SHP77 treated with DMSO at 0.1 percent for 48 hours (cell line): ENCODE results near the gene AMOTL1.

ENCODE experiments used
- DNase-seq: peaks from one replicate; lab custom pipeline; 2025; lab: John Stamatoyannopoulos, UW

Gene AMOTL1

DNA sequence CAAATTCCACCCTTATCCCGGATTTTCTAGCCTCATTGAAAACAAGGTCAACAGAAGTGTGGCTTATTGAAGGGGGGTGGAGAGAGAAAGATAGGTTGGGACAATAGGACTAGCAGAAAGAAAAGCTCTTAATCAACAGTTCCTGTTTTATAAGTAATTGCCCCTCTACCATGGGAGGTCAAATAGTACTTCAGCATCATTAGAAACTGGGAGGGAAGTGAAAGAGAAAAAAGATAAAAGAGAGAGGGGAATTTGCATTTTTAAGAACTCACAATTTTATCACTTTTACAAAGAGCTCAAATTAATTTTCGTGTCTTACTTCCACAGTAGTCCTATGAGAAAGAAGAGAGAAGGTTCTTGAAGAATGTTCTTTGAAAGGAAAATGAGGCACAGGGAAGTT is 89.2 kb downstream of the AMOTL1 start:
- no peak for DNase-seq

DNA sequence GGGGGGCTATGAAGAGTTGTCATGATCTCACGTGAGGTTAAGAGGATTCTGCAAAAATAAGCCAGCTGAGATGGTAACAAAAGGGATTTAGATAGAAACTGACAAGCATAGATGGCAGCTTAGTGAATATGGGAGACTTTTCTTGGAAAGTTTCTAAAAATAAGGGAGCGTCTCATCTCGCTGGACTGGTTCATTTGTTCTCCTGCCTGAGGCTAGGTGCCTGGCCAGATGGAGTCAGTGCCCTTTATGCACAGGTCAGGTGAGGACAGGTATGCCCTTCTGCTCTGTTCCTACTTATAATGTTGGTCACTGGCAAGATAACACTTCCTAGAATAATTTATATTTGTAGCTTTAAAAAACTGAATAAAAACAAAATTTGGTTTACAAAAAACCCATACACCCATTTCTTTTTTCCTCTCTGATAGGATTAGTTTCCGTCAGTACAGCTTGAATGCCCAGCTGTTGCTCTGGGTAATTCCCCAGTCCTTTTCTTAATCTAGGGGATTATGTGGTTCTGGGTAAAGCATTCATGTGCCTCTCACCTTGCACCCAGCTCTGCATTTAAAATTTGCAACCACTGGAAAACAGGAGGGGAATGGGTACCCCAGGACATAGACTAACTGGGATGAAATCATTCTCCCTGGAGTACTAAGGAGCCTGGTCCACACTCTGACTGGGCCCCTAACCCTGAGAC is 90.0 kb downstream of the AMOTL1 start:
- DNase-seq: no peak

DNA sequence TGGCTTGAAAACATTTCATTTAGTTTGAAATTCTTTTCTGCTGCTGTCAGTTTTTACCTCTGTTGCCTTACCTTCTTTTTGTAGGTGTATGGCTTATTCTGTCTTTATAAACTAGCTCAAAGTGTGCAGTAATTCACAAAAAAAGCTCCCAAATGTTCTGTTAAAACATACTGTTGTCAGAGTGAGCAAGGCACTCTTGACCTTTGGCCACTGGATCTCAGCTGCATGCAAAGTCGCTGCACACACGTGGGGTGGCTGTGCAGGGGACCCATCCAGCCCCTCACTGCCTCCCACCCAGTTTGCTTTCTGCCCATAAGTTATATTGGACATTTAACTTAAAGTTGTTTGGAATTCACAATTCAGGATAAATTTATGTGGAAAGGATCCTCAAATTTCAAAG is 92.2 kb downstream of the AMOTL1 start:
- no peak for DNase-seq

DNA sequence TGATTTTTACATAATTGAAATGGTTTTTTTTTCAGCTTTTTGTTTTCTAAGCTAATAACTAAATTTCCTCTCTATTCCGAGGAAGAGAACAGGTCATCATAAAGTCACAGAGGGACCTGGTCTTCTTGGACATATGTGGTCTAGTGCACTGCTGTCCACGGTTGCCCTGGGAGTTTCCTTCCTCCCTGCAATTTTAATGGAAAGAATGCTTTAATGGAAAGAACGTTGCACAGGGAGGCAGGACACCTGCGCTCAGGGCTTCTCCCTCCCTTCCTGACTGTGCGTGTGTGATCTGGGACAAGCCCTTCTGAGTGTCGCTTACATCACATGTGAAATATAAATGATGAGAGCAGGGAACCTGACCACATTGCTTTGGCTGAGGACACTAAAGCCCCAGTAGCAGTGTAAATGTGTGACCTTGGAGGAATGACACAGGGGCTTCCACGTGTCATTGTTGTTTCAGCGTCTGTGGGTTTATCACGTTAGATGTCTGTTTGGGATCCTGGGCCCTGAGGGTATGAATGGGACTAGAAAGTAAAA is 93.2 kb downstream of the AMOTL1 start:
- no peak for DNase-seq

DNA sequence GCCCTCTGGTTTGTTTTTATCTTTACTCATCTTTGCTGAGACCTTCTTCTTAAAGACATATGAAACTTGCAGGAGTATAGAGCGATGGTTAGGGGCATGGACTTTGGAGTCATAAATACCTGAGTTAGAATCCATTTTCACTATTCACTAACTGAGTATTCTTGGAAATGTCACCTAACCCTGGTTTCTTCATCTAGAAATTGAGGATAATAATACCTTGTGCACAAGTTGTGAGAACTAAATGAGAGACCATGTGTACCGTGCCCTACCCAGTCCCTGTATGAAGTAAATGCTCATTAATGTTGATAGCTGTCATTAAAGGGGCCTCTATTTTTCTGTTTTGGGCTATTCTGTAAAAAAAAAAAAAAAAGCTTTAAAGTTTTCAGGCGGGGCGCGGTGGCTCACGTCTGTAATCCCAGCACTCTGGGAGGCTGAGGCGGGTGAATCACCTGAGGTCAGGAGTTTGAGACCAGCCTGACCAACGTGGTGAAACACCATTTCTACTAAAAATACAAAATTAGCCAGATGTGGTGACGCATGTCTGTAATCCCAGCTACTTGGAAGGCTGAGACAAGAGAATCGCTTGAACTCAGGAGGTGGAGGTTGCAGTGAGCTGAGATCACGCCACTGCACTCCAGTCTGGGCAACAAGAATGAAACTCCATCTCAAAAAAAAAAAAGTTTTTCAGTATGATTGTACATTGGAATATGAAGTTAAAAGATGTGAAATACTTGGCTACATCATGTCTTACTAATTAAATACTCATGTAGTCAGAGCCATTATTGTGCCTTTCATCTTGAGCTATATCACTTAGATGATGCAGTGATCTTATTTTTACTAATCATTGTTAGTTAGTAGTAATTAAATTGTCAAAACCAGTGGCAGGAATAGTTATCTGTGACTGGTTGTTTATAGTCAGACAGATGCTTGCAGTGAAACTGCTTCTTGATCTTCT is 95.0 kb downstream of the AMOTL1 start:
- DNase-seq: no peak

DNA sequence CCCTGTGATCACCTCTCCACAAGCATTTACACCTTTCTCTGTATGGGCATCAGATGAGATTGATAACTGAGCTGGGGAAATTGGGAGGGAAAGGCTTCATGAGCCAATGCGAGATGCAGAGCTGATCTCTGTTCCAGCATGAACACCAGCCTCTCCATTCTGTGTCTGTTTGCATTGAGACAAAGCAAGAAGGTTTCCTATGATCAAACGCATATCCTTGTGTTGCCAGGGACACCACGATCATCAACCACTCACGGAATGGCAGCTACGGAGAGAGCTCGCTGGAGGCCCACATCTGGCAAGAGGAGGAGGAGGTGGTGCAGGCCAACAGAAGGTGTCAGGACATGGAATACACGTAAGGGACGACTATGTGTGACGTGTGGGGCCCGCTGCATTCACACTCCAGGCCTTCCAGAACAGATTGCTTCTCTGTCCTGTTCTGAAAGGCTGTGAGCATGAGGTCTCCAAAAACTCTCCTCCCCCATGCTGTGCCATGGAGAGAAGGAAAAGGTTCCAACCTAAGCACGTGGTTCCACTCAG is 96.4 kb downstream of the AMOTL1 start:
- DNase-seq: no peak

DNA sequence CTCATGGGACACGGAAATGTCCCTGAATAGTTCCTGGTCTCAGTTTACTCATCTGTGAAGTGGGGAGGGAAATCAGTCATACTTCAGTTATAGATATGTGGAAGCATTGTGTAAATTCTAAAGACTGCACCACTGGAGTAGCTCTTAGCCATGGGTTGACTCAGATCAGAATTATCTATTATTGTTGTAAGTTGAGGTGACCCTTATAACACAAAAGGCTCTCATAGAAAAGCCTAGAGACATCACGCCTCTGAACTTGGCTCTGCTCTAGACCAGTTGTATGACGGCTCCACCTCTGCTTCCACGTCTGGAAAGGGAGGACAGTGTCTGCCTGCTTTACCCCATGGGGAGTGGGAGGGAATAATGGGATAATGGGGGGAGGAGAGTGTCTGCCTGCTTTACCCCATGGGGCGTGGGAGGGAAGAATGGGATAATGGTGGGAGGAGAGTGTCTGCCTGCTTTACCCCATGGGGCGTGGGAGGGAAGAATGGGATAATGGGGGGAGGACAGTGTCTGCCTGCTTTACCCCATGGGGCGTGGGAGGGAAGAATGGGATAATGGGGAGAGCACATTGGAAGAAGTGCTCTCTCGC is 98.2 kb downstream of the AMOTL1 start:
- DNase-seq: no peak

DNA sequence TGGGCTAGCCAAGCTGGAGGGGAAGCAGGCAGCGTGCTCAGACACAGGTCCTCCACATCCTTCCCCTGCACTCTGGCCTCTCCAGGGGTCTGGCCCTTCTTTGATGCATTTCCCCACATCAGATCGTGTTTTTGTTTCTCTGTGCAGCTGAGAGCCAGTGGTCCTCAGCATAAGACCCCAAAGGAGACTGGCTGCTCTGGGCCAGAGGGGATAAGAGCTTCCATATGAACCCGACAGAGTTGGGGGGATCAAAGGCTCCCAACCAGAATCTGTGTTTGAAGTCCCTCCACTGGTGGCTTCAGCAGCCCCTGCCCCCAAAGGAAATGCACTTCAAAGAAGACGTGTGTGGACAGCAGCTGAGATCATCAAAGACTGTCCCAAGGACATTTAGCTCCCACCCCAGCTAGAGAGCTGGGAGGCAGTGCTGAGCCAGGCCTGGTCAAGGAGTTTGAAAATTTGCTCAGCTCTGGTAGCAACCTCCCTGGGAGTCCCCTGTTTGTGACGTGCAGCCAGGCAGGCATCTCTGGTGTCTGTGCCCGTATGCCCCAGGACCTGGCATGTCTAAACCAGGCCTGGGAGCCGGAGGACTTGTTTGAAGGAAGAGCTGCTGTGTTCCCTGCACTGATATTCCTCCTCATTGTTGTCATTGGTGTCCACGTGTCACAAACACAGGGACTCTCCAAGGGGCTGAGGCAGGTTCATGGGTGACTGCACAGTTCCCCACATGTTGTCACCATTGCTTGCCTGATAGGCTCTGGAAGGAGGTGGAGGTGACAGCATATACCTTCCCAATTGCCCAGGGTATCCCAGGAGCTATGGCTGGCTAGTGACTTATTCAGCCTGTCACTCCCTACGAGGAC is 99.0 kb downstream of the AMOTL1 start:
- DNase-seq: no peak

DNA sequence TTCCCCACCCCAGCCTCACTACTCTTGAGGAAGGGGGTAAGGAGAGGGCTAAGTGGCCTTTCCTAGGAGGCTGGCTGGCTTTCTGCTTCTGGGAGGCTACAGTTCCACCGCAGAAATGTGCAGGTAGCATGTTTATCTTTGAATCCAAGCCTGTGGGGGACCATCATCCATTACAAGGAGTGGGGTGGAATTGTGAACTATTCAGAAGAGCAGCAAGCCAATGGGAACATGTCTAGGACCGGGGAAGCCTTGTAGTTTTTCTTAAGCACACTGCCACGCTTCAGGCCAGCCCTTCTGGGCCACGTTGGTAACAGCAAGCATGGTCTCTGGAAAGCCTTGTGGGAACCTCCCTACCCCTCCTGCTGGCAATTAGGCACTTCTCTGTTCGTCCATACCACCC is 100.3 kb downstream of the AMOTL1 start:
- DNase-seq: no peak

DNA sequence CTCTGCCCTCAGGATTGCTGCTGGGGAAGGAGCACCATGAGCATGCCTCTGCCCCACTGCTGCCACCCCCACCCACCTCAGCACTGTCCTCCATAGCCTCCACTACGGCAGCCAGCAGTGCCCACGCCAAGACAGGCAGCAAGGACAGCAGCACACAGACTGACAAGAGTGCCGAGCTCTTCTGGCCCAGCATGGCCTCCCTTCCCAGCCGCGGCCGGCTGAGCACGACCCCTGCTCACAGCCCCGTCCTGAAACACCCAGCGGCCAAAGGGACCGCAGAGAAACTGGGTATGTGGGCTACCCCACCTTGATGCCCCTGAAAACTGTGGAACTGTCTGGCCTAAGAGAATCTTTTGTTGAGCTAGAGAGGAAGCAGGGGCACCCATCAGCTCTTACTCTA is 101.0 kb downstream of the AMOTL1 start:
- DNase-seq: no peak

DNA sequence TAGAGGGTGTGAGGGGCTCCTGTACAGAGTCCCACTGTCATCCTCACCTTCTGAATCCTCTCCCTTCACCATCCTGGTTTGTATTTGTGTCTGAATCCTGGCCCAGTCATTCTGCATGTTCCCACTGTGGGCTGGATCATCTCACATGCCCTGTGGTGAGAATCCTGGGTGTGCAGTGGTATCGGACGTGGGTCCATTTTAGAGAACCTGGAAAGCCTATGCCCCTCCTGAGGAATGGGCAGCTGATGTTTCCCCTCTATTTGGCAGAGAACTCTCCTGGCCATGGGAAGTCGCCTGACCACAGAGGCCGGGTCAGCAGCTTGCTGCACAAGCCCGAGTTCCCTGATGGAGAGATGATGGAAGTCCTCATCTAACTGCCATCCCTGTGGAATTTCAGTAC is 102.3 kb downstream of the AMOTL1 start:
- no peak for DNase-seq

DNA sequence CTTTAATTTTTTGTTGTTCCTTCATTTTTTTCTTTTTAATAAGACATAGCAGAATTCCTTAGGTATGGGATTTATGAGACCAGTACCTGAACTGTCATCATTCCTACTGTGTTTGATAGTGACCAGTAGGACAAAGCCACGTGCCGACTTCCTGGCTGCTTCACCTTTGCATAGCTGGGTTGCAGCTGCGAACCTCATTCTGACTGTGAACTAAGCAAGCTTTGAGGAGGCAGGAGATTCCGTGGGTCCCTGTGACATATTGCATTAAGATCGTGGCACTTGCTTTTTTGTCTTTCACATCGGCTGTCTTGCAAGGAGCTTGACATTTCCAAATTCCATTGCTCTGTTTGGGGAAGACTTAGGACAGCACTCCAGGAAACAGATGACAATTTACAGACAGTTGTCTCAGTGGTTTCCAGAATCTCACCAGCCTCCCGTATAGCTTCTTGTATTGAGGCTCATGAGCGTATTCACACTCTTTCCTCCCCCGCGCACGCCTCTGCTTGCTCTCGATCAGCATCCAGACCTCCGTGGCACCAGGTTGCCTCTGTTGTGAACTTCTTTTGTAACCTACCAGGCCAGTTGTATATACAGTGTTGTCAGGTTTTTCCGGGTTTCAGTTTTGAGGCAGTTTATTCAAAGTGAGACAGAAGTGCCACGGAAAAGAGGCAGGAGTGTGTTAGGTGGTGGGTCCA is 103.5 kb downstream of the AMOTL1 start:
- DNase-seq: no peak

DNA sequence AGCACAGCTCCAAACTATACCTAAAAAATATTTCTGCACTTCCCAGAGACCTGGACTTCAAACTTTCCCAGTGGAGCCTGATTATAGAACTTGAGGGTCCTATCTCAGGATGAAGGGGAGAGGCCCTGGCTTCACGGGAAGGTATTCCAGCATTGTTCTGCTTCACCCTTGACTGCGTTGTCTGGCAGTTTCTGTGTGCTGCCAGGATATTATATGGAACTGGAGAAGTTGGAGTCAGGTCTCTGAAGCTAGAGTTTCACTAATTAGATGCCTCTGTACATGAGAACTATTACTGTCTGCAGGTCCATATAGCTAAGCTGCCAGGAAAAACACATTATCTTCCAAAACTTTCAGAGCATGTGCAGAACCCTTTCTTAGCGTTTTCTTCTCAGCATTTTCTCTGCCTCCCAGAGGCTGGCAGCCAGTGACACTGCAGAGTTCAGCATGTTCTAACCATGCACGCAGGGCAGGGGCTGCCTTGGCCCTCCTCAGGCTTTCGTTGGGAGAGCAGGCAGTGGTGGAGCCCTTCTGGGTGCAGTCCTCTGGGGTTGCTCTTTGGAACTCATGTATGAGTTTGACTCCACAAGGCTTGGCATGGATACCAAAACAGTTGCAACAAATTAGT is 105.9 kb downstream of the AMOTL1 start:
- DNase-seq: no peak

DNA sequence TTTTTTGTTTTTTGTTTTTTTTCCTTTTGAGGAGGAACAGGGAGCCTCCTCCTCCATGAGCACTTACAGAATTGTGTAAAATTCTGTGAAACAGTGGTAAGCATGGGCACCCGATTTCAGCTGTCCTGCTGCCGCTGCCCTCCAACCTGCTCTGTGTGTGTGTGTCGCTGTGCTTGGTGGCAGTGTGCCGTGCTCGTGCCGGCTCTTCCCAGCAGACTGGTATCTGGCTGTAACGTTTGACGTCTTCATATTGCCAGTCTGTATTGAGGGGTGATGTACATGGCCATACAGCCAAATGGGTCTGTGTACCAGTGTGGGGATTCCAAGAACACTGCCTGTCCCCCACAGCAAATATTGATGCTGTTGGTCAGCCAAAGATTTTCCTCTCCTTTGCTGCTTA is 108.1 kb downstream of the AMOTL1 start:
- DNase-seq: no peak

DNA sequence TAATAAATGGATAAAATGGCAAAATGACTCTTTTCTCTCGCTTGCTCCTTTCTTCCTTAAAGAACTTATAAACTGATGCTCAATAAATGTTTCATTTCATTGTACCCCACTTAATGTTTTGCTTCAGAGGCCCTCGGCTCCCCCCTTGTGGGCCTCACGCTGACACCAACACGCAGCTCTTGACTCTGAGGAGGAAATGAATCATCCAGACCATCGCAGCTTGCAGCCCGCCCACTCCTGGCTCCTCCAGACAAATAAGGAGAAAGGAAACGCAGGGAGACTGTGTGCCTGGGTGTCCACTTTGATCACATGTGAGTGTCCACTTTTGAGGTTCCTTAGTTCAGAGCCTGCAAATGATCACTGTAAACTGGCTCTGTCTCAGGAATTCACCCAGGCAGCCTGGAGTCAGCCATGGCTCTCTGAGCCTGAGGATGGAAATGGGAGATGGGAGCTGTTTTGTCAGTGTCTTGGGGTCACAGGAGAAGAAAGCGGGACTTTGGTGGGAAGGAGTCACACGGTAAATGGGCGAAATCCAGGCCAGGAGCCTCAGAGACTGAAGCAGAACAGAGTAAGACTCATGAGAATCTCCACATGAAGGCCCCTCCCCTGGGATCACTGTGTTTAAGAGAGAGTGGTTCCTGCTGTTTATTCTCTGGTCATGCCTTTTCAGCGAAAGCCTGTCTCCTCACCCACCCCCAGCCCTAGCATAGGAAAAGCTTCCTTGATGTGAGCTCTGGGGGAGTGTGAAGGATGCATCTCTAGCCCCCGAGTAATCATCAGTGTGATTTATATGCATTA is 108.7 kb downstream of the AMOTL1 start:
- DNase-seq: no peak

DNA sequence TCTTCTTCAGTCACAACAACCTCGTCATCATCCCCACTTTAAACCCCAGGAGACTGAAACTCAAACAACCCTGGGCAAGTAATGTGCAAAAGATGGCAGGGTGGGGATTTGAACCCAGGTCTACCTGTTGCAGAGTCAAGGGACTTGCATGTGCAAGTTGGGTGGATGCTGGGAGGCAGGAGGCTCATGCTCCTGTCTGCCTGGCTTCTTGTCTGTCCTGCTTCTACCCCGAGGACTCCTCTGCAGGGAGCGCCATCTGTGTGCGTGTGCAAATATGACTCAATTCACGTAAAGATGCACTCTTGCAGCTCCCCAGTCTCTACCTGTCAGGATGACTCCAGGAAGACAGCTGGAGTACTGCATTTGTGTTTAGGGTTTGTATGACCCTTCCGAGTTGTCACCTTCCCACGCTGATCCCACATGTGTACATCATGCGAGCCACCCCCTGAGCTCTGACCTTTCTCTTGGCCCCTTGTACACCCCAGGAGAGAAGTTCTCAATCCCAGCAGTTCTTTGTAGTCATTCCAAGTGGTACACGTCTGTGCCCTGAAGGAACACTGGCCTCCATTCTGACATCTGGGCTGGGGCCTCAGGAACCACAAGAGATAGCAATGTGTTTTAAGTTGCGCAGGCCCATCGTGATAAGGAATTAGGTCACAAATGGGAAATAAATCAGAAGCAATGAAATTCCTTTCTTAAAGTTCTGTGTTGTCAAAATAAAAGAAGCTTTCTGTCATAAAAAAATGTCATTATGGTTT is 109.5 kb downstream of the AMOTL1 start:
- DNase-seq: no peak

DNA sequence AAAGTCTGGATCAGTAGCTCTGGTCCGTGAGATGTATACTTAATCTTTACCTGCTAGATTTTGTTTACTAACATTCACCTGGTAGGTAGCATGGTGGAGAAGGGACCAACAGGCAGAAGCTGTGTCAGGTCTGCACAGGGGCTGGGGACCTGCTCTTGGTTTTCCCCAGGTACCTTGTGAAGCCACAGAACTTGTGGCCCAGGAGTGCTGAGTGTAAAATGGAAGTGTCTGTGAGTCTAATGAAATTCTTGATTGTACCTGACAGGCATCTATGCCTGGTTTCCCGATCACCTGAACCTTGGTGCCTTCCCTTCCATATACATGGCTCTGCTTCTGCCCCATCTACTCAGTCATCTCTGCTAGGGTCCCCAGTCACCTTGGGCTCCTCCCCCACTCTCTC is 110.8 kb downstream of the AMOTL1 start:
- DNase-seq: no peak

DNA sequence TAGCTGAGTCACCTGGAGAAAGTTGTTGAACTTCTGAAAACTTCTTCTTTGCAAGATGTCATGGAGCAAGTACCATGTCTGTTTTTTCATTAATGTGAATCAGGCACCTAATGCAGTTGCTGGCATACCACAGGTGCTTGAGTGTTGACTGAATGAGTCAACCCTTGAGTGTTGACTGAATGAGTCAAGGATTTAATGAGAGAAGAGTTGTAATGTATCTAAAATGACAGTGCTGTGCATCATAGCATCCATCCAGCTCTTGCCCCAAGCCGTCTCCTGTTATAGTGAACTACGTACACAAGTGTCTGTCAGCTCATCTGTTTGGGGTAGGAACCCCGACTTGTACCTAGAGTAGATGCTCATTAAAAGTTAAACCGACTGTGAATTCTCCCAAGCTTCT is 112.1 kb downstream of the AMOTL1 start:
- DNase-seq: peak; percentile 33

DNA sequence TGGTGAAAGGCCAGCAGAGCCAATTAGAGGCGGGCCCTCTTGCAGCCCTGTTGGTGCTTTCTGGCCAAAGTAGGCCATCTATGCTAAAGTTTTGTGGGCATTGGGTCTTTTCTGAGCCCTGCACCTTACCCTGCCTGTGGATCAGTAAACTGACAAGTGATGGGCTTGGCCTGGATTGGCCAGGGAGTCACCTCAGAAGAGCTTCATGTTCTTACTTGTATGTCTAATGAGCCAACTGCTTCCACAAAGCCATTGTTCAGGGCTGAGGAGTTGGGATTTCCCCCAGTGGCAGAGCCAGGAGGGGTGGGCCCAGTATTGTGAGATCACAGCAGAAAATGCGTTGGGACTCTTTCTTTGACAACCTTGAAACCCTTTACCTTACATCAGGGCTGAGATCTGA is 114.8 kb downstream of the AMOTL1 start:
- no peak for DNase-seq
